ENCODE measurements around the gene SPACA5B. TPM values are rescaled to one million over a fixed set of nuclear protein-coding genes. Genes with fewer than 3 reads are reported as not detected.
"Not testable (repeated sequence)": the region's sequence is repeated elsewhere in the genome, so short reads cannot be mapped to it uniquely, and the experiment has no call there.

Gene SPACA5B
- polyA plus RNA-seq, 2 of the 4 experiments (the other 2 are of a cell fraction) = not detected

DNA sequence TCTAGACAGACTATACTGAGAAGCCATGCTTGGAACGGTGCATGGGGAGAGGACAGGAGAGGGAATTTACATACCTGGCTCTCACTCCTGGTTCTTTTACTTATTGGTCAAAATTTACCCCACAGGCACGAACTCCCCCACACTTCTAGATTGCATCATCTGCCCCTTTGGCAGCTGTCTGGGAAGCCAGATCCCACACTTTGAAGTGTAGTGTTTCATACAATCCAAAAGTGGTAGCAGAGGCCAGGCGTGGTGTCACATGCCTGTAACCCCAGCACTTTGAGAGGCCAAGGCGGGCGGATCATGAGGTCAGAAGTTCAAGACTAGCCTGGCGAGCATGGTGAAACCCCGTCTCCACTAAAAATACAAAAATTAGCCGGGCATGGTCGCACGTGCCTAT, 5.1 kb upstream of the SPACA5B start:
- POLR2A ChIA-PET; H3K27ac ChIP-seq; ATAC-seq; H3K4me1 ChIP-seq; H3K9me3 ChIP-seq; H3K4me3 ChIP-seq; CTCF ChIA-PET; DNase-seq (ENCODE audit: low read depth in 1 of 2, low spot score in 1 of 2); H3K4me2 ChIP-seq: not testable (repeated sequence)
- 38% methylated on average over 7 of the region's 10 CpGs for WGBS (ENCODE audit: missing lambda C conversion rate)
- peak; percentile 32 for FAIRE-seq

DNA sequence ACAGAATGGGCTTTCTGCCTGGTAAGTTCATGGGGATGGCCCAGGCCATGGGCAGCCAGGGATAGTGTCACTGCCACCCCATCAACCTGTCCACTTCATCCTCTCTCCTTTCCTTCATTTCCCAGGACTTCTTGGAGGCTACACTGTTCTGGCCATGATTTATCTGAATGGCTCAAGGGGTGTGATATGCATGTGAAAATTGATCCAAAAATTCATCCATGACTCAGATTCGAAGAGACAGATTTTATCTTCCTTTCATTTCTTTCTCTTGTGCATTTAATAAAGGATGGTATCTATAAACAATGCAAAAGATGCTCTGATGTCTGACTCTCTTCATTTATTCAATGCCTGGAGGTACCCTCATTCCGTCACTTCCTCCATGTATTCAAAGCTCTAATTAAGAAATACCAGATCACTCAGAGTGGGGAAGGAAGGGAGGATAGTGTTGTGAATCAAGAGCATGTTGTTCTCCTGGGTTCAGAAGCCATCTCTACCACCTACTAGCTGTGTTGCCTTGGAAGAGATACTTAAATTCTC, 1.9 kb downstream of the SPACA5B start:
- WGBS (ENCODE audit: missing lambda C conversion rate) = no CpG with 5 or more reads among the region's 2 CpGs
- POLR2A ChIA-PET; H3K4me1 ChIP-seq; H3K9me3 ChIP-seq; H3K4me3 ChIP-seq; DNase-seq (ENCODE audit: low read depth in 1 of 2, low spot score in 1 of 2); H3K4me2 ChIP-seq; H3K27ac ChIP-seq; ATAC-seq; CTCF ChIA-PET: not testable (repeated sequence)
- FAIRE-seq = peak; percentile 87

DNA sequence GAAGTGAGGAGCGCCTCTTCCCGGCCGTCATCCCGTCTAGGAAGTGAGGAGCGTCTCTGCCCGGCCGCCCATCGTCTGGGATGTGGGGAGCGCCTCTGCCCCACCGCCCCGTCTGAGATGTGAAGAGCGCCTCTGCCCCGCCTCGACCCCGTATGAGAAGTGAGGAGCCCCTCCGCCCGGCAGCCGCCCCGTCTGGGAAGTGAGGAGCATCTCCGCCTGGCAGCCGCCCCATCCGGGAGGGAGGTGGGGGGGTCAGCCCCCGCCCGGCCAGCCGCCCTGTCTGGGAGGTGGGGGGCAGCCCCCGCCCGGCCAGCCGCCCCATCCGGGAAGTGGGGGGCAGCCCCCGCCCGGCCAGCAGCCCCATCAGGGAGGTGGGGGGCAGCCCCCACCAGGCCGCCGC, 8.7 kb downstream of the SPACA5B start:
- POLR2A ChIA-PET; H3K4me3 ChIP-seq; H3K4me1 ChIP-seq; H3K9me3 ChIP-seq; FAIRE-seq; DNase-seq (ENCODE audit: low read depth in 1 of 2, low spot score in 1 of 2); H3K4me2 ChIP-seq; CTCF ChIA-PET; ATAC-seq; H3K27ac ChIP-seq: not testable (repeated sequence)
- WGBS (ENCODE audit: missing lambda C conversion rate) = 100% methylated on average over 2 of the region's 33 CpGs

DNA sequence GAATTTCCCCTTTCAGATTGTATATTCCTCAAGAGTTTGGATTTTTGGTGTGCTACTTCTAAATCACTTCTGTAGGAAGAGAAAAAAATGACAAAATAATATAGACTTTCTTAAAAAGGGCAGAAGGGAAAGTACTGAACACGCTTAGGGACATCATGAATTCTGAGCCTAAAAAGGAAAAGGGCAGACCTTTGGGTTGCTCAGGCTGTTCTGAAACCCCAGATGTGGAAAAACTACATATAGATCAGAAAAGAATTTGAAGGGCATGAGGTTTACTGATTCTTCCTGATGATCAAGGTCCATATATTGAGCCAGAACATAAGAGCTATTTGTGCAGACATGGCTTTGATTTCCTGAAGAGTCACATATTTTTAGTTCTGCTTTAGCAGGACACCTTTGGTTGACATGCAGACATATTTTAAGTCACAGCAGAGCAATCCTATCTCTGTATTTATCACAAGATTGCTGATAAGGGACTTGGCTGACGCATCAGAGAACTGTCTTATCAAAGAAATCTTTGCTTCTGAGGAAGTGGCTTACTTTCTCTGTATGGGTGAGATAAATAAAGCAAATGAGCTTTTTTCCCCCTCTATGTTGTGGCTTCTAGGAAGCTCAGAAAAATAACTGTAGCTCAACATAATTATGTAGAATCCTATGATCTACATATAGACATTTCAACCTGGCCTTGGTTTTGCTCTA, 11.5 kb downstream of the SPACA5B start:
- peak; percentile 98 for FAIRE-seq
- H3K4me2 ChIP-seq; DNase-seq (ENCODE audit: low read depth in 1 of 2, low spot score in 1 of 2); H3K27ac ChIP-seq; ATAC-seq; H3K9me3 ChIP-seq; POLR2A ChIA-PET; H3K4me1 ChIP-seq; CTCF ChIA-PET; H3K4me3 ChIP-seq: not testable (repeated sequence)
- WGBS (ENCODE audit: missing lambda C conversion rate) = 17% methylated on average over 1 of the region's 2 CpGs

DNA sequence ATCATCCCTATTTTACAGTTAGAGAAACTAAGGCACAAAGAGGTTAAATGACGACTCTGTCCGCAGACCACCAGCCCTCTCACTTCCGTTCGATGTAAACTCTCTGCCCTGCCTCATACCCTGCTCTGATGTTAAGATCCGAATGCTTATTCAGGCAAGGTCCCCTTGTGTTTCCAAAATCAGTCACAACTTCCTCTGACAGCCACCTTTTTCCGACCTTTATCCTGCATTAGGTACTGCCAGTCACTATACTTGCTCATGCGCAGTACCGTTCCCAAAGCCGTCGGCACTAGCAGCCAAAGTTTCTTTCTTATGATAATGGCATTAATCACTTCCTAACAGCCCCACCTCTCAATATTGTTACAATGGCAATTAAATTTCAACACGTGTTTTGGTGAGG, 12.3 kb downstream of the SPACA5B start:
- H3K27ac ChIP-seq; CTCF ChIA-PET; H3K4me1 ChIP-seq; H3K4me2 ChIP-seq; H3K4me3 ChIP-seq; FAIRE-seq; H3K9me3 ChIP-seq; ATAC-seq; POLR2A ChIA-PET; DNase-seq (ENCODE audit: low read depth in 1 of 2, low spot score in 1 of 2): not testable (repeated sequence)
- WGBS (ENCODE audit: missing lambda C conversion rate) = 54% methylated on average over 11 of the region's 11 CpGs

DNA sequence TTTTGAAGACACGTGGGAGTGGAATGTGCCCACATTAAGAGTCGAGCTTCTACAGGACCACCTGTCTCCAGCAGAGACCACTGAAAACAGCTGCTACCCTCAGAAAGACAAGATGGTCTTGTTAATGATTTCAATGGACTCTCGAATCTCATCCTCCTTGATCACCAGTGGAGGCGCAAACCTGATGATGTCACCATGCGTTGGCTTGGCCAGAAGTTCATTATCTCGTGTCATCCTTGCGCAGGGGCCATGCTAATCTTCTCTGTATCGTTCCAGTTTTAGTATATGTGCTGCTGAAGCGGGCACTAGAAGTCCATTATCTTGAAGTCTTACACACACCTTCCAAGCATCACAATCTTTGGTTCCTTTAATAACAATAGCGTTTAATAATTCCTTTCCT, 23.3 kb downstream of the SPACA5B start:
- POLR2A ChIA-PET = no interaction called here
- Histone ChIP-seq H3K27ac (no peak overlapping the region), H3K9me3 (no peaks in the 10 kb centered on the region), H3K4me1 (no peaks in the 10 kb centered on the region), H3K4me3 (no peak overlapping the region), H3K4me2 (no peak overlapping the region)
- TF ChIP-seq ZSCAN20 (CRISPR knock-in tag; IDR thresholded peaks at IDR 0.05) (no peak), JUN (IDR thresholded peaks at IDR 0.05) (no peak), TFCP2L1 (CRISPR knock-in tag; IDR thresholded peaks at IDR 0.05) (no peak), EHF (CRISPR knock-in tag; IDR thresholded peaks at IDR 0.05) (no peak), CHD2 (IDR thresholded peaks at IDR 0.05; ENCODE audit: low read length, partially characterized antibody) (no peak), HOXA7 (CRISPR knock-in tag; IDR thresholded peaks at IDR 0.05) (no peak), RCOR1 (IDR thresholded peaks at IDR 0.05; ENCODE audit: low read depth, low read length) (no peak), NFE2L2 (conservative IDR thresholded peaks at IDR 0.05; ENCODE audit: low read length) (no peak)
- FAIRE-seq (peak; percentile 70), DNase-seq (ENCODE audit: low read depth in 1 of 2, low spot score in 1 of 2) (no peak), ATAC-seq (no peak)
- 32% methylated on average over 10 of the region's 10 CpGs for WGBS (ENCODE audit: missing lambda C conversion rate)
- CTCF ChIA-PET = no interaction called here

DNA sequence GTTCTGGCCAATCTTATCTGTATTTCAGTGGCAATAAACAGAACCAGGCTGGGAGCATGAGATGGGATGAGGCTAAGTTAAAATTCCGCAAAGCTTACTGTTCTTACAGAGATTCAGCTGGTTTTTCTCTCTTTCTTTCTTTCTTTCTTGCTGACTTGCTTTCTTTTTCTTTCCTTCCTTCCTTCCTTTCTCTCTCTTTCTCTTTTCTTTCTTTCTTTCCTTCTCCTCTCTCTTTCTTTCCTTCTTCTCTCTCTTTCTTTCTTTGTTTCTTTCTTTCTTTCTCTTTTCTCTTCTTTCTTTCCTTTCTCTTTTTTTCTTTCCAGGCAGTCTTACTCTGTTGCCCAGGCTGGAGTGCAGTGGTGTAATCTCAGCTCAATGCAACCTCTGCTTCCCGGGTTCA, 24.4 kb downstream of the SPACA5B start:
- CTCF ChIA-PET = no interaction called here
- TF ChIP-seq GATA3 (IDR thresholded peaks at IDR 0.05; ENCODE audit: borderline replicate concordance) = no peak
- no peak for TF ChIP-seq FOSL2 (IDR thresholded peaks at IDR 0.05)
- TF ChIP-seq FOSL2 (CRISPR knock-in tag; IDR thresholded peaks at IDR 0.05) = no peak
- TF ChIP-seq, protein P1, sequence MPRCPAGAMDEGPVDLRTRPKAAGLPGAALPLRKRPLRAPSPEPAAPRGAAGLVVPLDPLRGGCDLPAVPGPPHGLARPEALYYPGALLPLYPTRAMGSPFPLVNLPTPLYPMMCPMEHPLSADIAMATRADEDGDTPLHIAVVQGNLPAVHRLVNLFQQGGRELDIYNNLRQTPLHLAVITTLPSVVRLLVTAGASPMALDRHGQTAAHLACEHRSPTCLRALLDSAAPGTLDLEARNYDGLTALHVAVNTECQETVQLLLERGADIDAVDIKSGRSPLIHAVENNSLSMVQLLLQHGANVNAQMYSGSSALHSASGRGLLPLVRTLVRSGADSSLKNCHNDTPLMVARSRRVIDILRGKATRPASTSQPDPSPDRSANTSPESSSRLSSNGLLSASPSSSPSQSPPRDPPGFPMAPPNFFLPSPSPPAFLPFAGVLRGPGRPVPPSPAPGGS (IDR thresholded peaks at IDR 0.05) = no peak
- no peak for TF ChIP-seq FOXS1 (CRISPR knock-in tag; IDR thresholded peaks at IDR 0.05)
- no peak for TF ChIP-seq EP300 (IDR thresholded peaks at IDR 0.05)
- TF ChIP-seq, protein P2, sequence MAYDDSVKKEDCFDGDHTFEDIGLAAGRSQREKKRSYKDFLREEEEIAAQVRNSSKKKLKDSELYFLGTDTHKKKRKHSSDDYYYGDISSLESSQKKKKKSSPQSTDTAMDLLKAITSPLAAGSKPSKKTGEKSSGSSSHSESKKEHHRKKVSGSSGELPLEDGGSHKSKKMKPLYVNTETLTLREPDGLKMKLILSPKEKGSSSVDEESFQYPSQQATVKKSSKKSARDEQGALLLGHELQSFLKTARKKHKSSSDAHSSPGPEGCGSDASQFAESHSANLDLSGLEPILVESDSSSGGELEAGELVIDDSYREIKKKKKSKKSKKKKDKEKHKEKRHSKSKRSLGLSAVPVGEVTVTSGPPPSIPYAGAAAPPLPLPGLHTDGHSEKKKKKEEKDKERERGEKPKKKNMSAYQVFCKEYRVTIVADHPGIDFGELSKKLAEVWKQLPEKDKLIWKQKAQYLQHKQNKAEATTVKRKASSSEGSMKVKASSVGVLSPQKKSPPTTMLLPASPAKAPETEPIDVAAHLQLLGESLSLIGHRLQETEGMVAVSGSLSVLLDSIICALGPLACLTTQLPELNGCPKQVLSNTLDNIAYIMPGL (CRISPR knock-in tag; IDR thresholded peaks at IDR 0.05; ENCODE audit: borderline replicate concordance) = no peak
- no peak for TF ChIP-seq HOXB13 (CRISPR knock-in tag; IDR thresholded peaks at IDR 0.05; ENCODE audit: low read depth)
- no peak for TF ChIP-seq RAD21 (conservative IDR thresholded peaks at IDR 0.05 in 1 of 2, IDR thresholded peaks at IDR 0.05 in 1 of 2)
- DNase-seq (ENCODE audit: low read depth in 1 of 2, low spot score in 1 of 2) (no peak), ATAC-seq (no peak), FAIRE-seq (no peak)
- no peaks in the 10 kb centered on the region for H3K4me1 ChIP-seq
- no peak overlapping the region for H3K4me3 ChIP-seq
- no peak overlapping the region for H3K27ac ChIP-seq
- WGBS (ENCODE audit: missing lambda C conversion rate) = 48% methylated on average over 2 of the region's 2 CpGs
- no peak overlapping the region for H3K4me2 ChIP-seq
- POLR2A ChIA-PET = no interaction called here
- H3K9me3 ChIP-seq = no peaks in the 10 kb centered on the region

All from A549 (cell line).